Neural cell (in vitro differentiated cells): ENCODE measurements around the gene FN3KRP. TPM values are rescaled to one million over a fixed set of nuclear protein-coding genes. Genes with fewer than 3 reads are reported as not detected.

ENCODE experiments used
- H2AFZ ChIP-seq: fragments of 200-600, 300-800 bp; sonication (generic), shearing (Covaris generic); 2 replicates; pipeline ENCODE4 v1.6.0; 2014; ENCODE audit warnings: low read depth, mild to moderate bottlenecking, antibody characterized with exemption, low read length, moderate library complexity
- H3F3A ChIP-seq: fragments of 200-600 bp; shearing (Covaris generic); 2 replicates; pipeline ENCODE4 v1.6.1; 2016; ENCODE audit warnings: mild to moderate bottlenecking, moderate library complexity, mixed read lengths, antibody characterized with exemption, low read length; ENCODE audit not compliant: insufficient read depth, poor library complexity, severe bottlenecking
- H3K27ac ChIP-seq: fragments of 200-600, 300-800 bp; sonication (generic), shearing (Covaris generic); 2 replicates; pipeline ENCODE4 v1.5.1; 2014; ENCODE audit warnings: mild to moderate bottlenecking, low read length, moderate library complexity
- H3K27me3 ChIP-seq: fragments of 300-800, 200-600 bp; sonication (generic), shearing (Covaris generic); 2 replicates; pipeline ENCODE4 v1.6.0; 2014; ENCODE audit warnings: mild to moderate bottlenecking, low read depth, low read length, moderate library complexity; ENCODE audit not compliant: insufficient read depth
- H3K36me3 ChIP-seq: fragments of 300-800, 200-600 bp; sonication (generic), shearing (Covaris generic); 2 replicates; pipeline ENCODE4 v1.5.1; 2014; ENCODE audit warnings: mild to moderate bottlenecking, antibody characterized with exemption, low read length, moderate library complexity; ENCODE audit not compliant: insufficient read depth
- H3K4me2 ChIP-seq: fragments of 300-800, 200-600 bp; sonication (generic), shearing (Covaris generic); 2 replicates; pipeline ENCODE4 v1.6.0; 2014; ENCODE audit warnings: mild to moderate bottlenecking, low read length
- H3K4me3 ChIP-seq: fragments of 300-800, 200-600 bp; sonication (generic), shearing (Covaris generic); 2 replicates; pipeline ENCODE4 v1.5.1; 2014; ENCODE audit warnings: mild to moderate bottlenecking, low read length, moderate library complexity
- H3K79me2 ChIP-seq: fragments of 200-600 bp; shearing (Covaris generic); replicated peaks from 2 replicates; pipeline ENCODE4 v1.6.0; 2014; ENCODE audit warnings: mild to moderate bottlenecking, low read length, moderate library complexity; ENCODE audit not compliant: insufficient read depth
- H3K9ac ChIP-seq: fragments of 300-800, 200-600 bp; sonication (generic), shearing (Covaris generic); 2 replicates; pipeline ENCODE4 v1.6.1; 2016; ENCODE audit warnings: mild to moderate bottlenecking, low read length, mixed read lengths
- H3K9me2 ChIP-seq: fragments of 200-600 bp; shearing (Covaris generic); 2 replicates; pipeline ENCODE4 v1.6.1; 2016; ENCODE audit warnings: mild to moderate bottlenecking, low read length, mixed read lengths; ENCODE audit not compliant: insufficient read depth
- H3K9me3 ChIP-seq: fragments of 200-600, 300-800 bp; sonication (generic), shearing (Covaris generic); 2 replicates; pipeline ENCODE4 v1.6.1; 2016; ENCODE audit warnings: mild to moderate bottlenecking, mixed run types, low read length, moderate library complexity, mixed read lengths
- H4K20me1 ChIP-seq: fragments of 200-600 bp; shearing (Covaris generic); 2 replicates; pipeline ENCODE4 v1.6.1; 2016; ENCODE audit warnings: mild to moderate bottlenecking, mixed run types; ENCODE audit not compliant: insufficient read depth
- EP300 ChIP-seq: fragments of 450-650 bp; conservative IDR thresholded peaks from 2 replicates; pipeline ENCODE4 v1.6.1; 2014; ENCODE audit warnings: antibody characterized with exemption, mild to moderate bottlenecking, moderate library complexity; ENCODE audit not compliant: poor library complexity, severe bottlenecking
- EZH2 ChIP-seq: fragments of 200-600, 300-800 bp; shearing (Covaris generic), sonication (generic); IDR thresholded peaks from 2 replicates; pipeline ENCODE4 v1.6.1; 2014; ENCODE audit warnings: antibody characterized with exemption, low read length, borderline replicate concordance, mild to moderate bottlenecking; ENCODE audit not compliant: insufficient read depth, poor library complexity, severe bottlenecking
- MXI1 ChIP-seq: fragments of 450-650 bp; conservative IDR thresholded peaks from 2 replicates; pipeline ENCODE4 v1.6.1; 2014; ENCODE audit warnings: antibody characterized with exemption, mild to moderate bottlenecking; ENCODE audit not compliant: poor library complexity, severe bottlenecking
- POLR2AphosphoS5 ChIP-seq: IDR thresholded peaks from 2 replicates; pipeline ENCODE4 v1.6.1; 2012
- RAD21 ChIP-seq: fragments of 450-650 bp; conservative IDR thresholded peaks from 2 replicates; pipeline ENCODE4 v1.6.1; 2014; ENCODE audit warnings: antibody characterized with exemption, mild to moderate bottlenecking, moderate library complexity
- SMC3 ChIP-seq: fragments of 450-650 bp; conservative IDR thresholded peaks from 2 replicates; pipeline ENCODE4 v1.6.1; 2014; ENCODE audit warnings: antibody characterized with exemption, mild to moderate bottlenecking, moderate library complexity; ENCODE audit not compliant: poor library complexity
- TAF1 ChIP-seq: IDR thresholded peaks from 2 replicates; pipeline ENCODE4 v1.6.1; 2012; ENCODE audit warnings: low read depth
- polyA plus RNA-seq: library from polyadenylated mRNA; depleted of rRNA; stranded (reverse); fragments of >200 nt; gene quantifications from 2 replicates; pipeline ENCODE4 v1.2.3, GENCODE V29; 2014
- TF ChIP-seq, protein P1 (sequence below): IDR thresholded peaks from 2 replicates; pipeline ENCODE4 v1.6.1; 2012; ENCODE audit warnings: borderline replicate concordance
- TF ChIP-seq, protein P2 (sequence below): fragments of 450-650 bp; IDR thresholded peaks from 2 replicates; pipeline ENCODE4 v1.5.1; 2014; ENCODE audit warnings: antibody characterized with exemption, mild to moderate bottlenecking, moderate library complexity; ENCODE audit not compliant: poor library complexity, severe bottlenecking

The FN3KRP gene
- polyA plus RNA-seq, 1 donor from 2014 or later = 32.7 TPM

- Histone ChIP-seq H3K4me3 (no peak overlapping the region), H3K27ac (no peak overlapping the region), H3K9me2 (no peaks in the 10 kb centered on the region), H4K20me1 (no peaks in the 10 kb centered on the region), H3K27me3 (no peaks in the 10 kb centered on the region), H3K4me2 (no peak overlapping the region), H3K9ac (no peak overlapping the region), H3F3A (no peaks in the 10 kb centered on the region), H2AFZ (no peak overlapping the region), H3K36me3 (no peaks in the 10 kb centered on the region), H3K9me3 (no peaks in the 10 kb centered on the region), H3K79me2 (no peaks in the 10 kb centered on the region)
- TF ChIP-seq RAD21 (no peak), TAF1 (no peak), EP300 (no peak), POLR2AphosphoS5 (no peak), EZH2 (no peak), SMC3 (no peak)
- TF ChIP-seq, protein P1, sequence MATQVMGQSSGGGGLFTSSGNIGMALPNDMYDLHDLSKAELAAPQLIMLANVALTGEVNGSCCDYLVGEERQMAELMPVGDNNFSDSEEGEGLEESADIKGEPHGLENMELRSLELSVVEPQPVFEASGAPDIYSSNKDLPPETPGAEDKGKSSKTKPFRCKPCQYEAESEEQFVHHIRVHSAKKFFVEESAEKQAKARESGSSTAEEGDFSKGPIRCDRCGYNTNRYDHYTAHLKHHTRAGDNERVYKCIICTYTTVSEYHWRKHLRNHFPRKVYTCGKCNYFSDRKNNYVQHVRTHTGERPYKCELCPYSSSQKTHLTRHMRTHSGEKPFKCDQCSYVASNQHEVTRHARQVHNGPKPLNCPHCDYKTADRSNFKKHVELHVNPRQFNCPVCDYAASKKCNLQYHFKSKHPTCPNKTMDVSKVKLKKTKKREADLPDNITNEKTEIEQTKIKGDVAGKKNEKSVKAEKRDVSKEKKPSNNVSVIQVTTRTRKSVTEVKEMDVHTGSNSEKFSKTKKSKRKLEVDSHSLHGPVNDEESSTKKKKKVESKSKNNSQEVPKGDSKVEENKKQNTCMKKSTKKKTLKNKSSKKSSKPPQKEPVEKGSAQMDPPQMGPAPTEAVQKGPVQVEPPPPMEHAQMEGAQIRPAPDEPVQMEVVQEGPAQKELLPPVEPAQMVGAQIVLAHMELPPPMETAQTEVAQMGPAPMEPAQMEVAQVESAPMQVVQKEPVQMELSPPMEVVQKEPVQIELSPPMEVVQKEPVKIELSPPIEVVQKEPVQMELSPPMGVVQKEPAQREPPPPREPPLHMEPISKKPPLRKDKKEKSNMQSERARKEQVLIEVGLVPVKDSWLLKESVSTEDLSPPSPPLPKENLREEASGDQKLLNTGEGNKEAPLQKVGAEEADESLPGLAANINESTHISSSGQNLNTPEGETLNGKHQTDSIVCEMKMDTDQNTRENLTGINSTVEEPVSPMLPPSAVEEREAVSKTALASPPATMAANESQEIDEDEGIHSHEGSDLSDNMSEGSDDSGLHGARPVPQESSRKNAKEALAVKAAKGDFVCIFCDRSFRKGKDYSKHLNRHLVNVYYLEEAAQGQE = no peak
These were observed 41.6 kb upstream of the FN3KRP start for GRCh38 chr17:82674656-82675475.

GRCh38 chr17:82675476-82676245 is 40.8 kb upstream of the FN3KRP start:
- H3K27ac ChIP-seq = no peak overlapping the region
- H3K36me3 ChIP-seq = no peaks in the 10 kb centered on the region
- no peaks in the 10 kb centered on the region for H4K20me1 ChIP-seq
- H2AFZ ChIP-seq = no peak overlapping the region
- no peaks in the 10 kb centered on the region for H3K79me2 ChIP-seq
- no peaks in the 10 kb centered on the region for H3K9me2 ChIP-seq
- TF ChIP-seq SMC3 = no peak
- no peak for TF ChIP-seq TAF1
- TF ChIP-seq, protein P1 = no peak
- TF ChIP-seq EZH2 = no peak
- no peak for TF ChIP-seq POLR2AphosphoS5
- TF ChIP-seq EP300 = no peak
- no peak for TF ChIP-seq MXI1
- no peak for TF ChIP-seq RAD21
- TF ChIP-seq, protein P2, sequence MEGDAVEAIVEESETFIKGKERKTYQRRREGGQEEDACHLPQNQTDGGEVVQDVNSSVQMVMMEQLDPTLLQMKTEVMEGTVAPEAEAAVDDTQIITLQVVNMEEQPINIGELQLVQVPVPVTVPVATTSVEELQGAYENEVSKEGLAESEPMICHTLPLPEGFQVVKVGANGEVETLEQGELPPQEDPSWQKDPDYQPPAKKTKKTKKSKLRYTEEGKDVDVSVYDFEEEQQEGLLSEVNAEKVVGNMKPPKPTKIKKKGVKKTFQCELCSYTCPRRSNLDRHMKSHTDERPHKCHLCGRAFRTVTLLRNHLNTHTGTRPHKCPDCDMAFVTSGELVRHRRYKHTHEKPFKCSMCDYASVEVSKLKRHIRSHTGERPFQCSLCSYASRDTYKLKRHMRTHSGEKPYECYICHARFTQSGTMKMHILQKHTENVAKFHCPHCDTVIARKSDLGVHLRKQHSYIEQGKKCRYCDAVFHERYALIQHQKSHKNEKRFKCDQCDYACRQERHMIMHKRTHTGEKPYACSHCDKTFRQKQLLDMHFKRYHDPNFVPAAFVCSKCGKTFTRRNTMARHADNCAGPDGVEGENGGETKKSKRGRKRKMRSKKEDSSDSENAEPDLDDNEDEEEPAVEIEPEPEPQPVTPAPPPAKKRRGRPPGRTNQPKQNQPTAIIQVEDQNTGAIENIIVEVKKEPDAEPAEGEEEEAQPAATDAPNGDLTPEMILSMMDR = no peak
- H3F3A ChIP-seq = no peaks in the 10 kb centered on the region
- no peak overlapping the region for H3K4me2 ChIP-seq
- H3K9me3 ChIP-seq = no peaks in the 10 kb centered on the region
- no peaks in the 10 kb centered on the region for H3K27me3 ChIP-seq
- no peak overlapping the region for H3K4me3 ChIP-seq
- no peak overlapping the region for H3K9ac ChIP-seq
